CD4-positive, alpha-beta T cell treated with Interleukin-17A for 4 hours (primary cell): ENCODE data around the gene CROCC2.

Experiments
- DNase-seq: peaks from one replicate; pipeline ENCODE4 v3.0.0-alpha.2; 2020; ENCODE audit warnings: mixed read lengths

Gene CROCC2

GRCh38 chr2:240959941-240960308 lies 53.8 kb downstream of the CROCC2 start:
- DNase-seq = no peak

GRCh38 chr2:240960309-240960970 lies 54.3 kb downstream of the CROCC2 start:
- DNase-seq = no peak

GRCh38 chr2:240960971-240961876 lies 55.1 kb downstream of the CROCC2 start:
- no peak for DNase-seq

GRCh38 chr2:240961910-240962299 lies 55.8 kb downstream of the CROCC2 start:
- no peak for DNase-seq

GRCh38 chr2:240962300-240963064 lies 56.3 kb downstream of the CROCC2 start:
- no peak for DNase-seq

- no peak for DNase-seq
These were observed 57.1 kb downstream of the CROCC2 start for GRCh38 chr2:240963065-240963867.

GRCh38 chr2:240963868-240964703 lies 58.0 kb downstream of the CROCC2 start:
- no peak for DNase-seq

GRCh38 chr2:240964704-240965295 lies 58.7 kb downstream of the CROCC2 start:
- no peak for DNase-seq

- DNase-seq = no peak
These were observed 59.3 kb downstream of the CROCC2 start for GRCh38 chr2:240965296-240965904.

- no peak for DNase-seq
These were observed 59.8 kb downstream of the CROCC2 start for GRCh38 chr2:240965905-240966456.

GRCh38 chr2:240966457-240966905 lies 60.3 kb downstream of the CROCC2 start:
- DNase-seq = no peak

GRCh38 chr2:240966906-240967680 lies 61.0 kb downstream of the CROCC2 start:
- no peak for DNase-seq

GRCh38 chr2:240967681-240968621 lies 61.8 kb downstream of the CROCC2 start:
- no peak for DNase-seq

GRCh38 chr2:240968731-240969624 lies 62.8 kb downstream of the CROCC2 start:
- DNase-seq = no peak

- DNase-seq = no peak
These were observed 64.0 kb downstream of the CROCC2 start for GRCh38 chr2:240970104-240970503.

GRCh38 chr2:240970816-240971215 lies 64.7 kb downstream of the CROCC2 start:
- DNase-seq = no peak

- DNase-seq = no peak
These were observed 66.1 kb downstream of the CROCC2 start for GRCh38 chr2:240972201-240972600.
